ENCODE data around the gene KDM4E.

DNA sequence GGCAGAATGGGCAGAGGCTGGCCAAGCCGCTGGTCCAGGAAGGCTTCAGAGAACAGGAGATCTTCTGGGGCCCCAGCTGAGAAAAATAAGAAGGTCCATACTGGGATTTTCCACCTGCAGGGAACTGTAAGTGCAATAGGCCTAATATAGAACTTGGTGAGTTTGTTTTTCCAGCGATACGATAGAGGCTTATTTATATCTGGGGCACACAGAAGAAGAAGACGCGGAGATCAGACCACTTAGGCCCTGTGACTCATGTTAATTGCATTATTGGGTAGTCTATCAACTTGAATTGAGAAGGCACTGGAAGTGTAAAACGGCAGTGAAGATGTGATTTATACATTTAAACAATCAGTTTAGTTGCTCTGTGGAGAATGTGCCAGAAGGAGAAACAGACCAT is 34.0 kb downstream of the KDM4E start:
- TF ChIP-seq, protein P1, sequence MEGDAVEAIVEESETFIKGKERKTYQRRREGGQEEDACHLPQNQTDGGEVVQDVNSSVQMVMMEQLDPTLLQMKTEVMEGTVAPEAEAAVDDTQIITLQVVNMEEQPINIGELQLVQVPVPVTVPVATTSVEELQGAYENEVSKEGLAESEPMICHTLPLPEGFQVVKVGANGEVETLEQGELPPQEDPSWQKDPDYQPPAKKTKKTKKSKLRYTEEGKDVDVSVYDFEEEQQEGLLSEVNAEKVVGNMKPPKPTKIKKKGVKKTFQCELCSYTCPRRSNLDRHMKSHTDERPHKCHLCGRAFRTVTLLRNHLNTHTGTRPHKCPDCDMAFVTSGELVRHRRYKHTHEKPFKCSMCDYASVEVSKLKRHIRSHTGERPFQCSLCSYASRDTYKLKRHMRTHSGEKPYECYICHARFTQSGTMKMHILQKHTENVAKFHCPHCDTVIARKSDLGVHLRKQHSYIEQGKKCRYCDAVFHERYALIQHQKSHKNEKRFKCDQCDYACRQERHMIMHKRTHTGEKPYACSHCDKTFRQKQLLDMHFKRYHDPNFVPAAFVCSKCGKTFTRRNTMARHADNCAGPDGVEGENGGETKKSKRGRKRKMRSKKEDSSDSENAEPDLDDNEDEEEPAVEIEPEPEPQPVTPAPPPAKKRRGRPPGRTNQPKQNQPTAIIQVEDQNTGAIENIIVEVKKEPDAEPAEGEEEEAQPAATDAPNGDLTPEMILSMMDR (IDR thresholded peaks at IDR 0.05), result no peak
- TF ChIP-seq POLR2A (IDR thresholded peaks at IDR 0.05), result no peak

Data from adrenal gland (tissue), 5 donors.